K562 (cell line): ENCODE measurements around the gene SMURF1. TPM values are rescaled to one million over a fixed set of nuclear protein-coding genes. Genes with fewer than 3 reads are reported as not detected.

Experiments
- ARHGAP35 ChIP-seq: fragments of 450-650 bp; IDR thresholded peaks from 2 replicates; pipeline ENCODE4 v1.6.1; 2018; ENCODE audit not compliant: partially characterized antibody
- BCLAF1 ChIP-seq, 2 experiments: fragments of 450-650 bp in 1 of 2; IDR thresholded peaks; 2 replicates each; pipeline ENCODE4 v1.6.1; 2011 to 2017; ENCODE audit warnings: low read depth in 2 of 2, antibody characterized with exemption in 1 of 2, borderline replicate concordance in 1 of 2, low read length in 1 of 2, mild to moderate bottlenecking in 1 of 2, mixed read lengths in 1 of 2; ENCODE audit not compliant: control insufficient read depth in 1 of 2
- CCAR2 ChIP-seq: fragments of 200-400 bp; formaldehyde crosslinking; IDR thresholded peaks from 2 replicates; pipeline ENCODE4 v1.6.1; 2017; ENCODE audit warnings: mild to moderate bottlenecking, low read depth, low read length
- HIVEP1 ChIP-seq: fragments of 250-450 bp; sonication (Bioruptor Pico); IDR thresholded peaks from 2 replicates; pipeline ENCODE4 v1.4.0; 2020; ENCODE audit warnings: mild to moderate bottlenecking
- HLTF ChIP-seq: fragments of 450-650 bp; IDR thresholded peaks from 2 replicates; pipeline ENCODE4 v1.6.1; 2016
- MAZ ChIP-seq, 2 experiments: fragments of 450-650 bp in 1 of 2; sonication (generic) in 1 of 2; formaldehyde crosslinking; IDR thresholded peaks in 1 of 2; conservative IDR thresholded peaks in 1 of 2; 2 replicates each; pipeline versions ENCODE4 v1.4.0 to v1.5.0; 2020; ENCODE audit warnings: mild to moderate bottlenecking in 1 of 2, missing genetic modification reagents in 1 of 2
- MYC ChIP-seq, 2 experiments: fragments of 250-450 bp in 1 of 2; sonication (Bioruptor Pico) in 1 of 2; IDR thresholded peaks; 2 replicates each; pipeline versions ENCODE4 v1.5.1 to v1.6.1; 2012 to 2021; ENCODE audit warnings: low read depth in 2 of 2, borderline replicate concordance in 1 of 2, improper control_type of control experiment in 1 of 2, low read length in 1 of 2, mild to moderate bottlenecking in 1 of 2, moderate library complexity in 1 of 2
- PTBP1 ChIP-seq: fragments of 200-400 bp; formaldehyde crosslinking; IDR thresholded peaks from 2 replicates; pipeline ENCODE4 v1.6.1; 2017; ENCODE audit warnings: low read depth, low read length
- SIN3A ChIP-seq, 2 experiments: fragments of 150-350 bp in 1 of 2; IDR thresholded peaks; 2 replicates each; pipeline ENCODE4 v1.6.1; 2011 to 2016; ENCODE audit warnings: borderline replicate concordance in 2 of 2, low read depth in 2 of 2, low read length in 2 of 2, mild to moderate bottlenecking in 2 of 2, moderate library complexity in 2 of 2; ENCODE audit not compliant: control insufficient read depth in 1 of 2
- SPI1 ChIP-seq: IDR thresholded peaks from 2 replicates; pipeline ENCODE4 v1.6.1; 2011; ENCODE audit warnings: low read depth, low read length, control low read depth, borderline replicate concordance
- ZBTB40 ChIP-seq, 2 experiments: fragments of 450-650 bp in 1 of 2; sonication (generic) in 1 of 2; formaldehyde crosslinking in 1 of 2; IDR thresholded peaks; 2 replicates each; pipeline versions ENCODE4 v1.7.1 to v1.9.0; 2016 to 2022; ENCODE audit warnings: inconsistent platforms in 1 of 2, mild to moderate bottlenecking in 1 of 2, missing genetic modification reagents in 1 of 2
- ZNF644 ChIP-seq: fragments of 200-800 bp; sonication (Bioruptor generic); IDR thresholded peaks from 2 replicates; pipeline ENCODE4 v1.6.1; 2016; ENCODE audit warnings: low read depth, missing genetic modification characterization, missing compliant biosample characterization
- polyA plus RNA-seq, 8 experiments: library from polyadenylated mRNA; depleted of rRNA in 4 of 8; stranded (reverse) in 5 of 8; unstranded in 3 of 8; fragments of >200 nt; fragmentation: Nextera tagmentation in 2 of 8; fragmentation: Illumina TruSeq in 1 of 8; extraction: Ambion mirVana in 2 of 8; extraction: Trizol in 1 of 8; gene quantifications; 2 replicates each; pipeline versions ENCODE4 v1.2.1 to v1.2.3, GENCODE V29; 2011 to 2014; ENCODE audit warnings: inconsistent platforms in 1 of 8, missing spikeins in 1 of 8
- total RNA-seq, 7 experiments: library from RNA; depleted of rRNA in 6 of 7; stranded (reverse); fragments of >200 nt in 6 of 7; fragmentation: Illumina TruSeq in 2 of 7; extraction: Trizol in 2 of 7; gene quantifications; 2 replicates each; pipeline versions ENCODE4 v1.2.1 to v1.2.3, GENCODE V29; 2011 to 2021; ENCODE audit warnings: low replicate concordance in 1 of 7

The SMURF1 gene
- total and polyA plus RNA-seq, 9 of the 15 experiments (the other 6 are each of a cell fraction or from before 2014, with no cell fraction given), result 1.0 to 20.1 (median 12.6) TPM

GRCh38 chr7:99142727-99143520 lies 984 bp downstream of the SMURF1 start (continued):
- TF ChIP-seq PTBP1 (no peak), ARHGAP35 (peak; percentile 53), BCLAF1 (IDR thresholded peaks at IDR 0.05; ENCODE audit: borderline replicate concordance in 1 of 2, control insufficient read depth in 1 of 2, low read depth in 2 of 2, low read length in 1 of 2) (peak in 1 of 2 experiments; percentile 74; a peak in 1 of 4 replicates), ZNF644 (tag) (no peak), SIN3A (IDR thresholded peaks at IDR 0.05; ENCODE audit: borderline replicate concordance in 2 of 2, control insufficient read depth in 1 of 2, low read depth in 2 of 2, low read length in 2 of 2) (no peak), MYC (IDR thresholded peaks at IDR 0.05; ENCODE audit: low read depth, low read length) (no peak), MYC (CRISPR knock-in tag; IDR thresholded peaks at IDR 0.05; ENCODE audit: borderline replicate concordance, low read depth) (no peak), CCAR2 (peak; percentile 74; the same call in 1 of the 2 replicates), HLTF (peak; percentile 96), MAZ (CRISPR knock-in tag; conservative IDR thresholded peaks at IDR 0.05 in 1 of 2, IDR thresholded peaks at IDR 0.05 in 1 of 2) (0 out of 4 replicates have a peak, but pooled peaks of 1 of the 2 experiments have one; percentile 31), HIVEP1 (CRISPR knock-in tag) (no peak), SPI1 (0 out of 2 replicates have a peak, but pooled peaks have one; percentile 17), ZBTB40 (IDR thresholded peaks at IDR 0.05) (0 out of 2 replicates have a peak, but pooled peaks have one; percentile 19), ZBTB40 (CRISPR knock-in tag; IDR thresholded peaks at IDR 0.05) (no peak)
